H1 (cell line): ENCODE measurements around the gene BSG. TPM values are rescaled to one million over a fixed set of nuclear protein-coding genes. Genes with fewer than 3 reads are reported as not detected.
A peak's percentile ranks its signal among the peaks of the same experiment; 100 is the strongest.

ENCODE experiments used
- ASH2L ChIP-seq: fragments of 200-600, 300-600 bp; sonication (generic); IDR thresholded peaks from one replicate; pipeline ENCODE4 v1.7.1; 2017; ENCODE audit warnings: low read length
- SAP30 ChIP-seq: fragments of 300-600 bp; sonication (generic); IDR thresholded peaks from 2 replicates; pipeline ENCODE4 v1.7.1; 2012; ENCODE audit warnings: low read length, moderate library complexity, mild to moderate bottlenecking, inconsistent platforms; ENCODE audit not compliant: insufficient read depth, insufficient replicate concordance
- SIN3A ChIP-seq, 2 experiments: IDR thresholded peaks in 1 of 2; conservative IDR thresholded peaks in 1 of 2; 2 replicates each; pipeline ENCODE4 v1.6.1; 2011 to 2012; ENCODE audit warnings: low read length in 2 of 2, improper control_type of control experiment in 1 of 2, low read depth in 1 of 2, mild to moderate bottlenecking in 1 of 2
- SIX5 ChIP-seq: IDR thresholded peaks from 2 replicates; pipeline ENCODE4 v1.6.1; 2011; ENCODE audit warnings: mild to moderate bottlenecking, low read depth, low read length
- SP4 ChIP-seq: IDR thresholded peaks from 2 replicates; pipeline ENCODE4 v1.6.1; 2012; ENCODE audit warnings: low read length, inconsistent platforms
- SRF ChIP-seq: IDR thresholded peaks from 2 replicates; pipeline ENCODE4 v1.6.1; 2011; ENCODE audit warnings: mild to moderate bottlenecking, low read depth, low read length, moderate library complexity
- TEAD4 ChIP-seq: IDR thresholded peaks from 2 replicates; pipeline ENCODE4 v1.6.1; 2012; ENCODE audit warnings: low read depth, low read length, inconsistent platforms, mixed read lengths
- polyA plus RNA-seq, 7 experiments: library from polyadenylated mRNA; depleted of rRNA in 3 of 7; stranded (reverse) in 5 of 7; unstranded in 2 of 7; fragments of >200 nt in 5 of 7; fragments of 200-250 nt in 2 of 7; gene quantifications; 1 replicate in 5 of 7; 2 replicates in 1 of 7; 4 replicates in 1 of 7; pipeline versions ENCODE4 v1.2.1 to v1.2.3, GENCODE V29; 2011 to 2013; ENCODE audit warnings: missing spikeins in 2 of 7, mixed read lengths in 2 of 7
- total RNA-seq: library from RNA; stranded (reverse); fragmentation: NEBNext Ultra II Directional; extraction: Animal tissue kit (Norgen Biotek cat#: 25700); gene quantifications from 2 replicates; pipeline ENCODE4 v1.2.1, GENCODE V29; 2021

Gene BSG
- total and polyA plus RNA-seq, 2 of the 8 experiments (the other 6 are each of a cell fraction or from before 2014, with no cell fraction given) = 726 to 1,055 TPM

DNA sequence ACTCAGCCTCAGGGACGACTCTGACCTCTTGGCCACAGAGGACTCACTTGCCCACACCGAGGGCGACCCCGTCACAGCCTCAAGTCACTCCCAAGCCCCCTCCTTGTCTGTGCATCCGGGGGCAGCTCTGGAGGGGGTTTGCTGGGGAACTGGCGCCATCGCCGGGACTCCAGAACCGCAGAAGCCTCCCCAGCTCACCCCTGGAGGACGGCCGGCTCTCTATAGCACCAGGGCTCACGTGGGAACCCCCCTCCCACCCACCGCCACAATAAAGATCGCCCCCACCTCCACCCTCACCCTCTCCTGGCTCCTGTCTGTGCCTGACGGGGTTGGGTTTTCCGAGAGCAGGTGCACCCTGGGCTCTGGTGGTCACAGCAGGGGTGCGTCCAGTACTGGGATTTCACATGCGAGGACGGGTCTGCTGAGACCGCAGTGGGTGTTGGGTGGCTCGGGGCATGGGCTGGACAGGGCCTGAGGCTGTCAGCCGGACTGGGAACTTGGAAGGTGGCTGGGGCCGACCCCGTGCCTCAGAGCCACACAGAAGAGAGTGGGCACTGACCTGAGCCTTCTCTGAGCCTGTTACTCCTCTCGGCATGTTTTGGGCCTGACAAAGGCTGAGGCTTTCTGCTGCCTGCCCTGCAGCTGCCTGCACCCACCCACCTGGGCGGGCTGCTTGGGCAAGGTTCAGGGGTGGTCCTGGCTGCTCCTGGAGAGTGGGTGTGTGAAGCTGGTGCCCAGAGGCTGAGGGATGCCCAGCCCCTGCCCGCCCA lies 11.0 kb downstream of the BSG start (continued):
- TF ChIP-seq SRF (no peak), SIX5 (peak; percentile 9; the same call in 1 of the 2 replicates), SIN3A (conservative IDR thresholded peaks at IDR 0.05 in 1 of 2, IDR thresholded peaks at IDR 0.05 in 1 of 2; ENCODE audit: low read depth in 1 of 2, low read length in 2 of 2) (no peak), SAP30 (no peak), ASH2L (no peak), TEAD4 (no peak), SP4 (no peak)
